Breast epithelium (tissue), 4 donors: ENCODE data around the gene MIER2. TPM values are rescaled to one million over a fixed set of nuclear protein-coding genes. Genes with fewer than 3 reads are reported as not detected.

ENCODE experiments used
- DNase-seq, 2 donors: peaks; one replicate each; pipeline ENCODE4 v3.0.0-alpha.2; 2019; ENCODE audit warnings: low spot score in 2 of 2
- H3K27ac ChIP-seq, 2 donors: fragments of 200-600 bp; sonication (generic) in 1 of 2; one replicate each; pipeline ENCODE4 v1.5.1; 2016 to 2019; ENCODE audit warnings: mild to moderate bottlenecking in 1 of 2
- H3K27me3 ChIP-seq, 2 donors: fragments of 200-600 bp; sonication (generic) in 1 of 2; one replicate each; pipeline versions ENCODE4 v1.5.1 to v1.6.0; 2017 to 2019; ENCODE audit warnings: control low read depth in 1 of 2, mild to moderate bottlenecking in 1 of 2
- H3K36me3 ChIP-seq: fragments of 200-600 bp; one replicate; pipeline ENCODE4 v1.5.1; 2019
- H3K4me1 ChIP-seq, 2 donors: fragments of 200-600 bp; sonication (generic); one replicate each; pipeline ENCODE4 v1.5.1; 2016 to 2019; ENCODE audit warnings: control low read depth in 1 of 2
- H3K4me3 ChIP-seq, 3 donors: fragments of 200-600 bp; sonication (generic); 1 replicate in 2 of 3; 2 replicates in 1 of 3; pipeline ENCODE4 v1.5.1; 2016 to 2019; ENCODE audit warnings: mild to moderate bottlenecking in 3 of 3, moderate library complexity in 2 of 3
- H3K9me3 ChIP-seq, 2 donors: fragments of 200-600 bp; sonication (generic) in 1 of 2; one replicate each; pipeline ENCODE4 v1.5.1; 2016 to 2019; ENCODE audit warnings: control low read depth in 1 of 2
- POLR2A ChIP-seq: fragments of 450-650 bp; IDR thresholded peaks from one replicate; pipeline ENCODE4 v1.6.1; 2016; ENCODE audit warnings: antibody characterized with exemption, mild to moderate bottlenecking, moderate library complexity
- POLR2AphosphoS5 ChIP-seq, 3 donors: sonication (generic); formaldehyde crosslinking; IDR thresholded peaks; one replicate each; pipeline ENCODE4 v1.6.1; 2017; ENCODE audit warnings: antibody characterized with exemption in 3 of 3
- intact Hi-C: fragments of 100-400 bp; cut with DNase I; formaldehyde crosslinking; loops from one replicate; pipeline ENCODE4 v1.15.1; 2023; ENCODE audit warnings: low total_unique reads
- total RNA-seq, 3 donors: library from RNA; depleted of rRNA; stranded (reverse); fragments of >200 nt; gene quantifications; one replicate each; pipeline ENCODE4 v1.1.0, GENCODE V29; 2016
- TF ChIP-seq, protein P1 (sequence below), 3 donors: fragments of 450-650 bp; IDR thresholded peaks; one replicate each; pipeline ENCODE4 v1.5.1; 2016 to 2017; ENCODE audit warnings: antibody characterized with exemption in 3 of 3, mild to moderate bottlenecking in 3 of 3, moderate library complexity in 3 of 3

Gene MIER2
- total RNA-seq, 3 donors from 2014 or later: 5.4 to 17.0 (median 12.8) TPM

GRCh38 chr19:310141-310651 lies 34.4 kb downstream of the MIER2 start:
- no peaks in the 10 kb centered on the region for H3K4me1 ChIP-seq
- no peak overlapping the region for H3K27ac ChIP-seq
- intact Hi-C loops: no loop called here
- H3K4me3 ChIP-seq: peak overlapping the region; percentile 24 to 34 (median 29)
- TF ChIP-seq, protein P1, sequence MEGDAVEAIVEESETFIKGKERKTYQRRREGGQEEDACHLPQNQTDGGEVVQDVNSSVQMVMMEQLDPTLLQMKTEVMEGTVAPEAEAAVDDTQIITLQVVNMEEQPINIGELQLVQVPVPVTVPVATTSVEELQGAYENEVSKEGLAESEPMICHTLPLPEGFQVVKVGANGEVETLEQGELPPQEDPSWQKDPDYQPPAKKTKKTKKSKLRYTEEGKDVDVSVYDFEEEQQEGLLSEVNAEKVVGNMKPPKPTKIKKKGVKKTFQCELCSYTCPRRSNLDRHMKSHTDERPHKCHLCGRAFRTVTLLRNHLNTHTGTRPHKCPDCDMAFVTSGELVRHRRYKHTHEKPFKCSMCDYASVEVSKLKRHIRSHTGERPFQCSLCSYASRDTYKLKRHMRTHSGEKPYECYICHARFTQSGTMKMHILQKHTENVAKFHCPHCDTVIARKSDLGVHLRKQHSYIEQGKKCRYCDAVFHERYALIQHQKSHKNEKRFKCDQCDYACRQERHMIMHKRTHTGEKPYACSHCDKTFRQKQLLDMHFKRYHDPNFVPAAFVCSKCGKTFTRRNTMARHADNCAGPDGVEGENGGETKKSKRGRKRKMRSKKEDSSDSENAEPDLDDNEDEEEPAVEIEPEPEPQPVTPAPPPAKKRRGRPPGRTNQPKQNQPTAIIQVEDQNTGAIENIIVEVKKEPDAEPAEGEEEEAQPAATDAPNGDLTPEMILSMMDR (IDR thresholded peaks at IDR 0.05): no peak
- TF ChIP-seq POLR2AphosphoS5 (IDR thresholded peaks at IDR 0.05) (no peak), POLR2A (no peak)
- no peak for DNase-seq
- no peaks in the 10 kb centered on the region for H3K9me3 ChIP-seq
- peaks cover 11% of the 10 kb centered on the region for H3K36me3 ChIP-seq
- no peaks in the 10 kb centered on the region for H3K27me3 ChIP-seq

DNA sequence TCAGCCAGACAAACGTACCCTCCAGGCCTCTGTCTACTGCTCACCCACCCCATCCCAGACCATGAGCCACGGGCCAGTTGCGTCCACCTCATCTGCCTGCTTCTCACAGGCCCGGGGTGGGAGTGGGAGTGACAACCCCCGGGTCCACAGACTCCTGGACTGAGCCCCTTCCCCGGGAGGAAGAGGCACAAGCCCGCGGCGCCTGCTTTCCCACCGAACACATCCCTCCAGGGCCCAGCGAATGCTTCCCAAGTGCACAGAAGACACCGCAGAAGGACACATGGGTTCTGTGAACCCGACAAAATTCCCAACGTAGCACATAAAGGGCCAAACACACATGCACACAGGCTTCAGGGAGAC lies 35.4 kb downstream of the MIER2 start:
- Histone ChIP-seq H3K36me3 (peaks cover 11% of the 10 kb centered on the region), H3K9me3 (no peaks in the 10 kb centered on the region), H3K4me3 (peak overlapping the region in 2 of 3 donors; percentile 18 to 31), H3K4me1 (no peaks in the 10 kb centered on the region), H3K27me3 (no peaks in the 10 kb centered on the region), H3K27ac (no peak overlapping the region)
- intact Hi-C loops: no loop called here
- no peak for DNase-seq
- TF ChIP-seq POLR2AphosphoS5 (IDR thresholded peaks at IDR 0.05) (no peak), POLR2A (no peak)
- TF ChIP-seq, protein P1 (IDR thresholded peaks at IDR 0.05): no peak

- H3K36me3 ChIP-seq: peaks cover 11% of the 10 kb centered on the region
- intact Hi-C loops: no loop called here
- no peak for DNase-seq
Measured at GRCh38 chr19:308471-309205, 36.0 kb downstream of the MIER2 start.

GRCh38 chr19:307793-308420 lies 36.7 kb downstream of the MIER2 start:
- Histone ChIP-seq H3K9me3 (no peaks in the 10 kb centered on the region), H3K27me3 (no peaks in the 10 kb centered on the region), H3K4me3 (peak overlapping the region in 1 of 3 donors; percentile 31), H3K36me3 (peaks cover 11% of the 10 kb centered on the region), H3K27ac (peak overlapping the region in 1 of 2 donors; percentile 25), H3K4me1 (no peaks in the 10 kb centered on the region)
- intact Hi-C loops: no loop called here
- TF ChIP-seq, protein P1 (IDR thresholded peaks at IDR 0.05): no peak
- TF ChIP-seq POLR2AphosphoS5 (IDR thresholded peaks at IDR 0.05) (no peak), POLR2A (no peak)
- no peak for DNase-seq

More at GRCh38 chr19:308471-309205, 36.0 kb downstream of the MIER2 start:
- H3K9me3 ChIP-seq: no peaks in the 10 kb centered on the region
- TF ChIP-seq POLR2A: no peak
- TF ChIP-seq, protein P1 (IDR thresholded peaks at IDR 0.05): no peak
- TF ChIP-seq POLR2AphosphoS5 (IDR thresholded peaks at IDR 0.05): no peak
- peak overlapping the region in 1 of 2 donors; percentile 25 for H3K27ac ChIP-seq
- peak overlapping the region; percentile 6 to 31 (median 18) for H3K4me3 ChIP-seq
- no peaks in the 10 kb centered on the region for H3K27me3 ChIP-seq
- no peaks in the 10 kb centered on the region for H3K4me1 ChIP-seq

DNA sequence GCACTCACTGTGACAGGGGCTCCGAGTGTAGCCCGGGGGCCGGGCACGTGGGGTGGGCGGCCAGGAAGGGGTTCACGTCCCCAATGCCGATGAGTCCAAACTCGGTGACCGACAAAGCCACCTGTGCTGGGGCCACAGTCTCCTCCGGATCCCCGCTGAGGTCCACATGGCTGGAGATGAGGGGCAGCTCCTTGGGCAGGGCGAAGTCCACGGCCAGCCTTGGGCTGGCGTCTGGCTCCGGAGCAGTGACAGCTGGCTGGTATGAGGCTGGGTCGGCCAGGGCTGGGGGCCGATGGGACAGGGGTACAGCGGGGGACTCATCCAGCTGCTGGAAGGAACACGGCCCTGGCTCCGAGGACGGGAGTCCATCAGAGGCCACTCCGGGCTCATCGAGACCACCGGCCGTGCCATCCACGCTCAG lies 37.5 kb downstream of the MIER2 start:
- Histone ChIP-seq H3K36me3 (peaks cover 11% of the 10 kb centered on the region), H3K9me3 (no peaks in the 10 kb centered on the region), H3K4me3 (no peak overlapping the region), H3K27me3 (no peaks in the 10 kb centered on the region), H3K4me1 (no peaks in the 10 kb centered on the region), H3K27ac (no peak overlapping the region)
- TF ChIP-seq, protein P1 (IDR thresholded peaks at IDR 0.05): no peak
- TF ChIP-seq POLR2A (no peak), POLR2AphosphoS5 (IDR thresholded peaks at IDR 0.05) (no peak)
- intact Hi-C loops: no loop called here
- no peak for DNase-seq
